Omental fat pad (tissue), 4 donors: ENCODE measurements around the gene UBE2D4. TPM values are rescaled to one million over a fixed set of nuclear protein-coding genes. Genes with fewer than 3 reads are reported as not detected.
"Not testable (repeated sequence)": the region's sequence is repeated elsewhere in the genome, so short reads cannot be mapped to it uniquely, and the experiment has no call there.

ENCODE experiments used
- ATAC-seq: fragments of 150-250 bp; one replicate; pipeline ENCODE4 v1.9.1; 2016; ENCODE audit warnings: mild to moderate bottlenecking, moderate library complexity; ENCODE audit not compliant: low FRiP score
- DNase-seq: peaks from one replicate; pipeline ENCODE4 v3.0.0-alpha.2; 2019; ENCODE audit warnings: low spot score
- CTCF ChIP-seq, 3 donors: fragments of 450-650 bp; IDR thresholded peaks; one replicate each; pipeline ENCODE4 v1.5.1; 2016 to 2017; ENCODE audit warnings: antibody characterized with exemption in 3 of 3, mild to moderate bottlenecking in 3 of 3, moderate library complexity in 2 of 3
- total RNA-seq, 4 donors: library from RNA; depleted of rRNA; stranded (reverse); fragments of >200 nt; gene quantifications; one replicate each; pipeline ENCODE4 v1.1.0, GENCODE V29; 2016

The UBE2D4 gene
- total RNA-seq, 4 donors from 2014 or later = 21.4 to 27.1 (median 24.2) TPM

- ATAC-seq = not testable (repeated sequence)
Observed at GRCh38 chr7:43974725-43975482, 48.7 kb downstream of the UBE2D4 start.

GRCh38 chr7:43977525-43977924, 51.3 kb downstream of the UBE2D4 start:
- no peak for DNase-seq
- no peak for TF ChIP-seq CTCF (IDR thresholded peaks at IDR 0.05)
- no peak for ATAC-seq

More at GRCh38 chr7:43974725-43975482, 48.7 kb downstream of the UBE2D4 start:
- not testable (repeated sequence) for DNase-seq

- ATAC-seq, DNase-seq: not testable (repeated sequence)
Observed at GRCh38 chr7:43978102-43978501, 51.9 kb downstream of the UBE2D4 start.

GRCh38 chr7:43982848-43983247, 56.6 kb downstream of the UBE2D4 start:
- DNase-seq, ATAC-seq: not testable (repeated sequence)

GRCh38 chr7:43983736-43984135, 57.5 kb downstream of the UBE2D4 start:
- not testable (repeated sequence) for DNase-seq, ATAC-seq

GRCh38 chr7:43985904-43986864, 59.9 kb downstream of the UBE2D4 start:
- not testable (repeated sequence) for DNase-seq
- peak; percentile 83 for ATAC-seq

- DNase-seq, ATAC-seq: not testable (repeated sequence)
Observed at GRCh38 chr7:43987476-43987875, 61.2 kb downstream of the UBE2D4 start.

GRCh38 chr7:43990011-43990585, 63.9 kb downstream of the UBE2D4 start:
- not testable (repeated sequence) for DNase-seq, ATAC-seq

GRCh38 chr7:43990829-43991228, 64.6 kb downstream of the UBE2D4 start:
- not testable (repeated sequence) for ATAC-seq

GRCh38 chr7:43992896-43993295, 66.7 kb downstream of the UBE2D4 start:
- not testable (repeated sequence) for DNase-seq, ATAC-seq

More at GRCh38 chr7:43990829-43991228, 64.6 kb downstream of the UBE2D4 start:
- DNase-seq = not testable (repeated sequence)

- DNase-seq, ATAC-seq: not testable (repeated sequence)
Observed at GRCh38 chr7:43994681-43995080, 68.4 kb downstream of the UBE2D4 start.

- DNase-seq, ATAC-seq: not testable (repeated sequence)
Observed at GRCh38 chr7:43997532-43997931, 71.3 kb downstream of the UBE2D4 start, which contains the start of gene SPDYE1. Gene SPDYE1, plus strand, starts transcription at chr7:43997897. Its CDS starts 2,053 bp downstream, at chr7:43999950.

Other genes with a start within 250 kb of the UBE2D4 start
- 10 to 100 TPM; 34.5 to 57.4 (median 44.3) TPM for gene COA1, start 196.9 kb upstream of the UBE2D4 start, total RNA-seq
- 10 to 100 TPM; 36.3 to 75.3 (median 58.8) TPM for gene BLVRA, start 167.8 kb upstream of the UBE2D4 start, total RNA-seq
- gene MRPS24, start 56.9 kb upstream of the UBE2D4 start, total RNA-seq = 100 to 1,000 TPM in 1 of 4 donors, 10 to 100 TPM in 3; 69.8 to 109 (median 82.6) TPM
- 10 to 100 TPM; 25.2 to 45.3 (median 25.6) TPM for gene URGCP, start 19.8 kb upstream of the UBE2D4 start, total RNA-seq
- gene SPDYE1, start 71.5 kb downstream of the UBE2D4 start, total RNA-seq = not detected
- gene DBNL, start 118.3 kb downstream of the UBE2D4 start, total RNA-seq = 100 to 1,000 TPM; 106 to 160 (median 127) TPM
- gene PGAM2, start 139.1 kb downstream of the UBE2D4 start, total RNA-seq = not detected
- gene POLM, start 156.1 kb downstream of the UBE2D4 start, total RNA-seq = 10 to 100 TPM; 10.0 to 43.5 (median 21.3) TPM
- gene AEBP1, start 177.9 kb downstream of the UBE2D4 start, total RNA-seq = 100 to 1,000 TPM in 3 of 4 donors, 10 to 100 TPM in 1; 64.9 to 209 (median 163) TPM
- gene POLD2, start 197.1 kb downstream of the UBE2D4 start, total RNA-seq = 10 to 100 TPM; 41.9 to 71.3 (median 44.2) TPM
- not detected for gene MYL7, start 214.9 kb downstream of the UBE2D4 start, total RNA-seq